HEK293 (cell line): ENCODE data around the gene GALNT9.
"Not testable (repeated sequence)": the region's sequence is repeated elsewhere in the genome, so short reads cannot be mapped to it uniquely, and the experiment has no call there.

ENCODE experiments used
- CTCF ChIA-PET: fragments of 350-600 bp; formaldehyde crosslinking; extraction: SDS; loops from one replicate; lab custom pipeline; 2021; ENCODE audit warnings: antibody characterized with exemption; lab: Yijun Ruan, JAX
- POLR2A ChIA-PET: fragments of 300-600 bp; formaldehyde crosslinking; extraction: SDS; loops from one replicate; lab custom pipeline; 2020; ENCODE audit warnings: antibody characterized with exemption, inconsistent platforms; lab: Yijun Ruan, JAX
- H3K27ac ChIP-seq: fragments of 200-500 bp; sonication (Bioruptor generic); 2 replicates; pipeline ENCODE4 v1.5.1; 2014; ENCODE audit warnings: low read depth, low read length, control low read depth, inconsistent platforms; ENCODE audit errors: extremely low read depth
- H3K36me3 ChIP-seq, 2 experiments: fragments of 200-500 bp in 1 of 2; sonication (Bioruptor generic) in 1 of 2; 1 replicate in 1 of 2; 2 replicates in 1 of 2; pipeline ENCODE4 v1.5.1; 2014 to 2017; ENCODE audit warnings: inconsistent platforms in 2 of 2, low read length in 2 of 2; ENCODE audit not compliant: control insufficient read depth in 2 of 2, insufficient read depth in 1 of 2
- H3K4me1 ChIP-seq: fragments of 200-500 bp; sonication (Bioruptor generic); 2 replicates; pipeline ENCODE4 v1.5.1; 2014; ENCODE audit warnings: mild to moderate bottlenecking, low read length, inconsistent platforms; ENCODE audit not compliant: control insufficient read depth, insufficient read depth
- H3K4me3 ChIP-seq: 2 replicates; pipeline ENCODE4 v1.5.1; 2011; ENCODE audit warnings: low read depth, mild to moderate bottlenecking, control low read depth, low read length, moderate library complexity
- H3K9me3 ChIP-seq: fragments of 200-500 bp; sonication (Bioruptor generic); 2 replicates; pipeline ENCODE4 v1.5.1; 2014; ENCODE audit warnings: low read depth, low read length, inconsistent platforms; ENCODE audit not compliant: control insufficient read depth, insufficient read depth
- GLI4 ChIP-seq: fragments of 450-650 bp; formaldehyde crosslinking; IDR thresholded peaks from 2 replicates; pipeline ENCODE4 v1.5.1; 2016; ENCODE audit warnings: missing biosample characterization, missing genetic modification characterization
- GLIS1 ChIP-seq: fragments of 450-650 bp; formaldehyde crosslinking; IDR thresholded peaks from 2 replicates; pipeline ENCODE4 v1.5.1; 2016; ENCODE audit warnings: missing biosample characterization, missing genetic modification characterization
- GLIS2 ChIP-seq: fragments of 450-650 bp; formaldehyde crosslinking; IDR thresholded peaks from 2 replicates; pipeline ENCODE4 v1.5.1; 2016; ENCODE audit warnings: missing biosample characterization, missing genetic modification characterization
- MEIS1 ChIP-seq: sonication (generic); formaldehyde crosslinking; IDR thresholded peaks from 2 replicates; pipeline ENCODE4 v1.8.1; 2022; ENCODE audit warnings: missing genetic modification reagents, mild to moderate bottlenecking, borderline replicate concordance
- RBAK ChIP-seq: fragments of 450-650 bp; formaldehyde crosslinking; IDR thresholded peaks from 2 replicates; pipeline ENCODE4 v1.5.1; 2016; ENCODE audit warnings: missing biosample characterization, missing genetic modification characterization
- REST ChIP-seq: fragments of 450-650 bp; formaldehyde crosslinking; IDR thresholded peaks from 2 replicates; pipeline ENCODE4 v1.5.1; 2016; ENCODE audit warnings: missing biosample characterization, missing genetic modification characterization
- ZFP3 ChIP-seq: fragments of 450-650 bp; formaldehyde crosslinking; IDR thresholded peaks from 2 replicates; pipeline ENCODE4 v1.5.1; 2016; ENCODE audit warnings: low read depth, missing biosample characterization, missing genetic modification characterization
- ZFP37 ChIP-seq: fragments of 450-650 bp; formaldehyde crosslinking; IDR thresholded peaks from 2 replicates; pipeline ENCODE4 v1.5.1; 2016; ENCODE audit warnings: missing biosample characterization, missing genetic modification characterization
- ZNF211 ChIP-seq: fragments of 450-650 bp; formaldehyde crosslinking; IDR thresholded peaks from 2 replicates; pipeline ENCODE4 v1.5.1; 2016; ENCODE audit warnings: low read depth, missing biosample characterization, missing genetic modification characterization
- ZNF23 ChIP-seq: fragments of 450-650 bp; formaldehyde crosslinking; IDR thresholded peaks from 2 replicates; pipeline ENCODE4 v1.5.1; 2016; ENCODE audit warnings: missing biosample characterization, missing genetic modification characterization, borderline replicate concordance
- ZNF335 ChIP-seq: fragments of 450-650 bp; formaldehyde crosslinking; conservative IDR thresholded peaks from 2 replicates; pipeline ENCODE4 v1.5.1; 2016; ENCODE audit warnings: missing biosample characterization, missing genetic modification characterization
- ZNF692 ChIP-seq: fragments of 450-650 bp; formaldehyde crosslinking; IDR thresholded peaks from 2 replicates; pipeline ENCODE4 v1.5.1; 2016; ENCODE audit warnings: missing biosample characterization, missing genetic modification characterization
- ZNF776 ChIP-seq: fragments of 450-650 bp; formaldehyde crosslinking; IDR thresholded peaks from 2 replicates; pipeline ENCODE4 v1.5.0; 2017; ENCODE audit warnings: missing biosample characterization, missing genetic modification characterization, borderline replicate concordance
- TF ChIP-seq, protein P1 (sequence below): fragments of 450-650 bp; formaldehyde crosslinking; IDR thresholded peaks from 2 replicates; pipeline ENCODE4 v1.5.1; 2016; ENCODE audit warnings: missing biosample characterization, missing genetic modification characterization, low read depth
- TF ChIP-seq, protein P2 (sequence below): fragments of 450-650 bp; formaldehyde crosslinking; optimal IDR thresholded peaks from 2 replicates; pipeline ENCODE3; 2016; ENCODE audit warnings: missing biosample characterization, mild to moderate bottlenecking, missing genetic modification characterization

GALNT9 gene

DNA sequence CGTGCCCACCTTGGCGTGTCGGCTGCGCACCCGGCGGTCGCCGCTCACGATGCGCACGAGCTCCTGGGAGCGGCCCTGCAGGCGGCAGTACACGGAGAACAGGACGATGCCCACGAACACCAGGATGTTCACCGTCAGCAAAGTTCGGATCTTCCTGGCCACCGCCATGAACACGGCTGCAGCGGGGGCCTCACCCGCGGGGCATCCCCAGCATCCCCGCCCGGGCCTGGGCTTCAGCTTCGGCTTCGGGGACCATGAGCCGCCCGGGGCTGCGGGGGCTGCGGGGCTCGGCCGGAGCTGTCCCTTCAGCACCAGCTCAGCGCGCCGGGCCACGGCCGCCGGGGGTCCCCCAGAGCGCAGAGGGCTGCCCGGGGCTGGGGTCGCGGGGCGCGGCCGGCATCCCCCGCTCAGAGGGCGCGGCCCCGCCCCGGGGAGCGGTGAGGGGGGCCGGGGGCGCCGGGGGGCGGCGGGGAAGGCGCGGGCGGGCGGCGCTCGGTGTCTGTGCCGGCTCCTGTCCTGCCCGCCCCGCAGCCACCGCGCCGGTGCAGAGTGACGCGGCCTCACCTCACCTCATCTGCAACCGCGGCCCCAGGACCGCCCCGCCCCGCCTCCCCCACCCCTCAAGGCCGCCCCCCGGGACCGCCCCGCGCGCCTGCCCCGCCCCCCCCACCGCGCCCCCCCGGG, at the start of gene GALNT9:
TSS of gene GALNT9 (minus strand) at position 554 of the 684 bp plus-strand sequence. CDS start at position 168, 386 bp downstream.
- TF ChIP-seq, protein P1, sequence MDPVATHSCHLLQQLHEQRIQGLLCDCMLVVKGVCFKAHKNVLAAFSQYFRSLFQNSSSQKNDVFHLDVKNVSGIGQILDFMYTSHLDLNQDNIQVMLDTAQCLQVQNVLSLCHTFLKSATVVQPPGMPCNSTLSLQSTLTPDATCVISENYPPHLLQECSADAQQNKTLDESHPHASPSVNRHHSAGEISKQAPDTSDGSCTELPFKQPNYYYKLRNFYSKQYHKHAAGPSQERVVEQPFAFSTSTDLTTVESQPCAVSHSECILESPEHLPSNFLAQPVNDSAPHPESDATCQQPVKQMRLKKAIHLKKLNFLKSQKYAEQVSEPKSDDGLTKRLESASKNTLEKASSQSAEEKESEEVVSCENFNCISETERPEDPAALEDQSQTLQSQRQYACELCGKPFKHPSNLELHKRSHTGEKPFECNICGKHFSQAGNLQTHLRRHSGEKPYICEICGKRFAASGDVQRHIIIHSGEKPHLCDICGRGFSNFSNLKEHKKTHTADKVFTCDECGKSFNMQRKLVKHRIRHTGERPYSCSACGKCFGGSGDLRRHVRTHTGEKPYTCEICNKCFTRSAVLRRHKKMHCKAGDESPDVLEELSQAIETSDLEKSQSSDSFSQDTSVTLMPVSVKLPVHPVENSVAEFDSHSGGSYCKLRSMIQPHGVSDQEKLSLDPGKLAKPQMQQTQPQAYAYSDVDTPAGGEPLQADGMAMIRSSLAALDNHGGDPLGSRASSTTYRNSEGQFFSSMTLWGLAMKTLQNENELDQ (tag by site-specific recombination), result no peak
- TF ChIP-seq ZNF23 (tag by site-specific recombination), result no peak
- TF ChIP-seq, protein P2, sequence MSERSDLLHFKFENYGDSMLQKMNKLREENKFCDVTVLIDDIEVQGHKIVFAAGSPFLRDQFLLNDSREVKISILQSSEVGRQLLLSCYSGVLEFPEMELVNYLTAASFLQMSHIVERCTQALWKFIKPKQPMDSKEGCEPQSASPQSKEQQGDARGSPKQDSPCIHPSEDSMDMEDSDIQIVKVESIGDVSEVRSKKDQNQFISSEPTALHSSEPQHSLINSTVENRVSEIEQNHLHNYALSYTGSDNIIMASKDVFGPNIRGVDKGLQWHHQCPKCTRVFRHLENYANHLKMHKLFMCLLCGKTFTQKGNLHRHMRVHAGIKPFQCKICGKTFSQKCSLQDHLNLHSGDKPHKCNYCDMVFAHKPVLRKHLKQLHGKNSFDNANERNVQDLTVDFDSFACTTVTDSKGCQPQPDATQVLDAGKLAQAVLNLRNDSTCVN (tag by site-specific recombination), result peak; percentile 23
- no peak for TF ChIP-seq MEIS1 (CRISPR knock-in tag)
- TF ChIP-seq ZFP37 (tag by site-specific recombination), result no peak
- TF ChIP-seq RBAK (tag by site-specific recombination), result no peak
- peak; percentile 40; the same call in 1 of the 2 replicates for TF ChIP-seq GLIS2 (tag by site-specific recombination)
- TF ChIP-seq ZNF776 (tag by site-specific recombination), result no peak
- no peak for TF ChIP-seq ZFP3 (tag by site-specific recombination)
- TF ChIP-seq REST (tag by site-specific recombination), result peak; percentile 87
- TF ChIP-seq ZNF692 (tag by site-specific recombination), result no peak
- no peak for TF ChIP-seq GLI4 (tag by site-specific recombination)
- no peak for TF ChIP-seq ZNF211 (tag by site-specific recombination)
- 0 out of 2 replicates have a peak, but pooled peaks have one; percentile 11 for TF ChIP-seq ZNF335 (tag by site-specific recombination)
- H3K27ac ChIP-seq, result no peak within 1 kb of the TSS
- H3K4me3 ChIP-seq, result no peak within 1 kb of the TSS
- no peaks in the 10 kb centered on the region for H3K36me3 ChIP-seq
- no peaks in the 10 kb centered on the region for H3K9me3 ChIP-seq
- ChIA-PET CTCF (no interaction called here), POLR2A (no interaction called here)
- H3K4me1 ChIP-seq, result no peaks in the 10 kb centered on the region

DNA sequence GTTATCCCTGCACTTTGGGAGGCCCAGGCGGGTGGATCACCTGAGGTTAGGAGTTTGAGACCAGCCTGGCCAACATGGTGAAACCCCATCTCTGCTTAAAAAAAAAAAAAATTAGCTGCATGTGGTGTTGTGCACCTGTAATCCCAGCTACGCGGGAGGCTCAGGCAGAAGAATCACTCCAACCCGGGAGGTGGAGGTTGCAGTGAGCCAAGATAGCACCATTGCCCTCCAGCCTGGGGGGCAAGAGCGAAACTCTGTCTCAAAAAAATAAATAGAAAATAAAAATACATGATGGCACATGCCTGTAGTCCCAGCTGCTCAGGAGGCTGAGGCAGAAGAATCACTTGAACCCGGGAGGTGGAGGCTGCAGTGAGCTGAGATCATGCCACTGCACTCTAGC, 49.7 kb upstream of the GALNT9 start:
- H3K4me3 ChIP-seq, H3K27ac ChIP-seq, H3K9me3 ChIP-seq, H3K4me1 ChIP-seq, H3K36me3 ChIP-seq, CTCF ChIA-PET, POLR2A ChIA-PET: not testable (repeated sequence)
- TF ChIP-seq GLIS1 (tag by site-specific recombination), result peak; percentile 78
